ENCODE measurements around the gene ARMC8.

- no peak for TF ChIP-seq CTCF (IDR thresholded peaks at IDR 0.05; ENCODE audit: low read depth, low read length, missing input control)
- TF ChIP-seq ATF3 (IDR thresholded peaks at IDR 0.05), result no peak
- no peak for TF ChIP-seq MAX (IDR thresholded peaks at IDR 0.05)
- no peak for TF ChIP-seq RAD21 (IDR thresholded peaks at IDR 0.05)
- no peak for TF ChIP-seq EGR1 (IDR thresholded peaks at IDR 0.05; ENCODE audit: low read depth in 2 of 2)
- no peak for TF ChIP-seq SP1 (IDR thresholded peaks at IDR 0.05)
Measured at GRCh38 chr3:138338811-138339210, 151.7 kb downstream of the ARMC8 start.

Data from liver (tissue), 3 donors.